ENCODE data around the gene FBXL20. TPM values are rescaled to one million over a fixed set of nuclear protein-coding genes. Genes with fewer than 3 reads are reported as not detected.

Gene FBXL20
- total and polyA plus RNA-seq, 11 donors, result 3.1 to 21.9 (median 12.2) TPM

GRCh38 chr17:39332092-39332491 lies 69.3 kb downstream of the FBXL20 start:
- no peaks in the 10 kb centered on the region for H3K9me3 ChIP-seq
- DNase-seq, result no peak
- ATAC-seq, result peak in 1 of 4 donors; percentile 28
- H3K27me3 ChIP-seq, result no peaks in the 10 kb centered on the region
- H3K4me3 ChIP-seq, result no peak overlapping the region
- intact Hi-C loops (cut with DNase I), result no loop called here
- H3K27ac ChIP-seq, result peak overlapping the region in 7 of 12 donors; percentile 9 to 45 (median 26)
- no peaks in the 10 kb centered on the region for H3K36me3 ChIP-seq
- TF ChIP-seq CTCF (IDR thresholded peaks at IDR 0.05), result no peak
- TF ChIP-seq POLR2A (IDR thresholded peaks at IDR 0.05), result no peak
- 53 to 59% (median 58%) methylated on average over 5 of the region's 5 CpGs for WGBS, 4 donors
- peaks cover 0 to 61% (median 33%) of the 10 kb centered on the region in 12 donors for H3K4me1 ChIP-seq

- intact Hi-C loops (cut with DNase I), result no loop called here
- peaks cover 0 to 37% (median 17%) of the 10 kb centered on the region in 12 donors for H3K4me1 ChIP-seq
- no peaks in the 10 kb centered on the region for H3K36me3 ChIP-seq
- TF ChIP-seq POLR2A (IDR thresholded peaks at IDR 0.05) (no peak), CTCF (IDR thresholded peaks at IDR 0.05) (no peak)
- H3K27ac ChIP-seq, result no peak overlapping the region
- H3K9me3 ChIP-seq, result no peaks in the 10 kb centered on the region
- 20 to 30% (median 25%) methylated on average over 1 of the region's 1 CpG for whole genome bisulfite sequencing, 4 donors
- H3K27me3 ChIP-seq, result no peaks in the 10 kb centered on the region
- ATAC-seq, result no peak
- H3K4me3 ChIP-seq, result no peak overlapping the region
- no peak for DNase-seq
Observed at GRCh38 chr17:39328815-39329214, 72.6 kb downstream of the FBXL20 start.

- peaks cover 0 to 29% (median 14%) of the 10 kb centered on the region in 12 donors for H3K4me1 ChIP-seq
- TF ChIP-seq CTCF (IDR thresholded peaks at IDR 0.05) (no peak), POLR2A (IDR thresholded peaks at IDR 0.05) (no peak)
- no peaks in the 10 kb centered on the region for H3K27me3 ChIP-seq
- ATAC-seq (no peak), DNase-seq (no peak)
- intact Hi-C loops (cut with DNase I), result no loop called here
- no peak overlapping the region for H3K27ac ChIP-seq
- H3K36me3 ChIP-seq, result no peaks in the 10 kb centered on the region
- no peak overlapping the region for H3K4me3 ChIP-seq
- no peaks in the 10 kb centered on the region for H3K9me3 ChIP-seq
- WGBS, 4 donors, result 83 to 96% (median 95%) methylated on average over 4 of the region's 4 CpGs
Observed at GRCh38 chr17:39327109-39327508, 74.3 kb downstream of the FBXL20 start.

- no peak for TF ChIP-seq CTCF (IDR thresholded peaks at IDR 0.05)
- 79 to 84% (median 81%) methylated on average over 4 of the region's 4 CpGs for WGBS, 4 donors
- DNase-seq, result no peak
- intact Hi-C loops (cut with DNase I), result no loop called here
- Histone ChIP-seq H3K27ac (peak overlapping the region in 1 of 12 donors; percentile 42), H3K4me1 (peaks cover 0 to 15% (median 6%) of the 10 kb centered on the region in 12 donors), H3K27me3 (no peaks in the 10 kb centered on the region), H3K4me3 (no peak overlapping the region), H3K36me3 (no peaks in the 10 kb centered on the region), H3K9me3 (no peaks in the 10 kb centered on the region)
- peak in 2 of 4 donors; percentile 30 to 55 for ATAC-seq
Observed at GRCh38 chr17:39325528-39326240, 75.7 kb downstream of the FBXL20 start.
